Measurements from ENCODE around the gene RPS21.

DNA sequence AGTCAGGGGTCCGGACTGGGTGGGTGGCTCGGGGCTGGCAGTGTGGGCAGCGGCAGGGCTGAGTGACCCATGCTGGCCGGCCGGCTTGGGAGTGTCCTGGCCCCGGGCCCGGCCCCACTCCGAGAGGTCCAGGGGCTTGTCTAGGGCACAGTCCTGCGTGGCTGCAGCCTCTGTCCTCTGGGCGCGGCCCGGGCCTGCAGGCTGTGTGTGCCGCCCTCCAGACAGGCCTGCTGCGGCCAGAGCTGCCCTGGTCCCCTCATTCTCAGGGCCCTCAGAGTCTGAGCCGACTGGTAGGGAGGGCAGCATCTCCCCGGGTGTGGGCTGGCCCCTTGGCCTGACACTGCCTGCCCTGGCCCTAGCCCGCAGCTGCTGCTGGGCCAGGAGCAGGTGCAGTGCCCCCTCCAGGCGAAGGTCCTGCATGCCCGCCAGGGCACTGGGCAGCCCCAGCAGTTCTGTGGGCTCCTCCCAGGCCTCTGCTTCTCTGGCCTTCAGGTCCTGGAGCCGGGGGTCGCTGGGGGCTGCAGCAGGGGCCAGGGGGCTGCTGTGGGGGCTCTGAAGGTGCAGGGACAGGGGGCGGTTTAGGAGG lies 27.1 kb downstream of the RPS21 start:
- TF ChIP-seq, protein P1, sequence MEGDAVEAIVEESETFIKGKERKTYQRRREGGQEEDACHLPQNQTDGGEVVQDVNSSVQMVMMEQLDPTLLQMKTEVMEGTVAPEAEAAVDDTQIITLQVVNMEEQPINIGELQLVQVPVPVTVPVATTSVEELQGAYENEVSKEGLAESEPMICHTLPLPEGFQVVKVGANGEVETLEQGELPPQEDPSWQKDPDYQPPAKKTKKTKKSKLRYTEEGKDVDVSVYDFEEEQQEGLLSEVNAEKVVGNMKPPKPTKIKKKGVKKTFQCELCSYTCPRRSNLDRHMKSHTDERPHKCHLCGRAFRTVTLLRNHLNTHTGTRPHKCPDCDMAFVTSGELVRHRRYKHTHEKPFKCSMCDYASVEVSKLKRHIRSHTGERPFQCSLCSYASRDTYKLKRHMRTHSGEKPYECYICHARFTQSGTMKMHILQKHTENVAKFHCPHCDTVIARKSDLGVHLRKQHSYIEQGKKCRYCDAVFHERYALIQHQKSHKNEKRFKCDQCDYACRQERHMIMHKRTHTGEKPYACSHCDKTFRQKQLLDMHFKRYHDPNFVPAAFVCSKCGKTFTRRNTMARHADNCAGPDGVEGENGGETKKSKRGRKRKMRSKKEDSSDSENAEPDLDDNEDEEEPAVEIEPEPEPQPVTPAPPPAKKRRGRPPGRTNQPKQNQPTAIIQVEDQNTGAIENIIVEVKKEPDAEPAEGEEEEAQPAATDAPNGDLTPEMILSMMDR (IDR thresholded peaks at IDR 0.05 in 8 of 11, conservative IDR thresholded peaks at IDR 0.05 in 3 of 11): no peak
- no peak for TF ChIP-seq POLR2AphosphoS5 (IDR thresholded peaks at IDR 0.05)
